Thyroid gland (tissue), 4 donors: Measurements from ENCODE around the gene TEX28. TPM values are rescaled to one million over a fixed set of nuclear protein-coding genes. Genes with fewer than 3 reads are reported as not detected.
"Not testable (repeated sequence)": the region's sequence is repeated elsewhere in the genome, so short reads cannot be mapped to it uniquely, and the experiment has no call there.

Source experiments
- DNase-seq, 2 donors: peaks; one replicate each; pipeline ENCODE4 v3.0.0-alpha.2; 2019
- H3K27ac ChIP-seq, 3 donors: fragments of 200-600 bp; sonication (generic); 1 replicate in 2 of 3; 2 replicates in 1 of 3; pipeline ENCODE4 v1.5.1; 2016 to 2019; ENCODE audit warnings: mild to moderate bottlenecking in 1 of 3, moderate library complexity in 1 of 3
- H3K27me3 ChIP-seq: fragments of 200-600 bp; sonication (generic); one replicate; pipeline ENCODE4 v1.5.1; 2019
- H3K36me3 ChIP-seq, 2 donors: fragments of 200-600 bp; sonication (generic); one replicate each; pipeline ENCODE4 v1.5.1; 2016 to 2019
- H3K4me1 ChIP-seq, 2 donors: fragments of 200-600 bp; sonication (generic); one replicate each; pipeline ENCODE4 v1.5.1; 2017 to 2019
- H3K4me3 ChIP-seq, 3 donors: fragments of 200-600 bp; sonication (generic); replicated peaks in 1 of 3; 1 replicate in 2 of 3; 2 replicates in 1 of 3; pipeline ENCODE4 v1.5.1; 2016; ENCODE audit warnings: mild to moderate bottlenecking in 1 of 3
- H3K9me3 ChIP-seq: fragments of 200-600 bp; sonication (generic); one replicate; pipeline ENCODE4 v1.5.1; 2017
- CTCF ChIP-seq, 6 experiments: fragments of 200-600 bp in 3 of 6; fragments of 450-650 bp in 3 of 6; sonication (generic) in 3 of 6; IDR thresholded peaks; one replicate each; pipeline ENCODE4 v1.5.1; 2016 to 2019; ENCODE audit warnings: antibody characterized with exemption in 6 of 6, mild to moderate bottlenecking in 2 of 6, inconsistent platforms in 1 of 6, moderate library complexity in 1 of 6
- POLR2A ChIP-seq, 2 donors: fragments of 450-650 bp; IDR thresholded peaks; one replicate each; pipeline ENCODE4 v1.6.1; 2017; ENCODE audit warnings: antibody characterized with exemption in 2 of 2, mild to moderate bottlenecking in 2 of 2, moderate library complexity in 1 of 2
- WGBS, 2 donors: methylation state at CpG; one replicate each; pipeline ENCODE4 v1.1.5; 2017; 5-methylcytosine and 5-hydroxymethylcytosine counted together
- intact Hi-C: fragments of 100-400 bp; cut with DNase I; formaldehyde crosslinking; loops from one replicate; pipeline ENCODE4 v1.15.1; 2023
- total RNA-seq, 4 donors: library from RNA; depleted of rRNA; stranded (reverse); fragments of >200 nt; gene quantifications; one replicate each; pipeline ENCODE4 v1.2.3, GENCODE V29; 2016

The TEX28 gene
- total RNA-seq = not detected

- no peaks in the 10 kb centered on the region for H3K9me3 ChIP-seq
- no peaks in the 10 kb centered on the region for H3K36me3 ChIP-seq
- WGBS, 2 donors = 91 to 94% methylated on average over 24 to 26 of the region's 39 CpGs
- H3K4me1 ChIP-seq = no peaks in the 10 kb centered on the region
- intact Hi-C loops = no loop called here
- H3K27me3 ChIP-seq = no peaks in the 10 kb centered on the region
- H3K27ac ChIP-seq = no peak within 1 kb of the TSS
- TF ChIP-seq CTCF (IDR thresholded peaks at IDR 0.05) (no peak), POLR2A (IDR thresholded peaks at IDR 0.05) (no peak)
- H3K4me3 ChIP-seq = no peak within 1 kb of the TSS
- DNase-seq = no peak
These were observed at the start of gene TEX28 for GRCh38 chrX:154294791-154295574. Gene TEX28 (minus strand): TSS chrX:154295124. CDS start chrX:154292117, 3,007 bp downstream.

- no CpG with 5 or more reads among the region's 20 CpGs for WGBS, 2 donors
- DNase-seq, H3K4me3 ChIP-seq, H3K27me3 ChIP-seq, intact Hi-C loops, H3K36me3 ChIP-seq, H3K9me3 ChIP-seq, H3K27ac ChIP-seq, H3K4me1 ChIP-seq: not testable (repeated sequence)
These were observed 48.7 kb upstream of the TEX28 start for GRCh38 chrX:154343620-154344019.

- H3K9me3 ChIP-seq, H3K36me3 ChIP-seq, H3K4me3 ChIP-seq, H3K27me3 ChIP-seq, DNase-seq, H3K4me1 ChIP-seq, H3K27ac ChIP-seq, intact Hi-C loops: not testable (repeated sequence)
- no CpG with 5 or more reads among the region's 16 CpGs for WGBS, 2 donors
These were observed 48.1 kb upstream of the TEX28 start for GRCh38 chrX:154343063-154343462.

- DNase-seq, H3K4me1 ChIP-seq, H3K36me3 ChIP-seq, H3K9me3 ChIP-seq, intact Hi-C loops, H3K4me3 ChIP-seq, H3K27me3 ChIP-seq, H3K27ac ChIP-seq: not testable (repeated sequence)
- WGBS, 2 donors = no CpG with 5 or more reads among the region's 115 CpGs
These were observed 46.7 kb upstream of the TEX28 start for GRCh38 chrX:154341399-154342298.

GRCh38 chrX:154334496-154334895, 39.6 kb upstream of the TEX28 start:
- 66 to 77% methylated on average over 8 to 9 of the region's 10 CpGs for WGBS, 2 donors
- Histone ChIP-seq H3K4me1 (no peaks in the 10 kb centered on the region), H3K4me3 (no peak overlapping the region), H3K27me3 (no peaks in the 10 kb centered on the region), H3K27ac (no peak overlapping the region), H3K9me3 (no peaks in the 10 kb centered on the region), H3K36me3 (no peaks in the 10 kb centered on the region)
- TF ChIP-seq POLR2A (IDR thresholded peaks at IDR 0.05) (no peak), CTCF (IDR thresholded peaks at IDR 0.05) (no peak)
- no peak for DNase-seq
- intact Hi-C loops = loop anchor here (5.0 kb wide), 1 partner anchor 48 kb away; no protein-coding TSS in a partner anchor

GRCh38 chrX:154333837-154334271, 38.9 kb upstream of the TEX28 start:
- no peak overlapping the region for H3K27ac ChIP-seq
- H3K27me3 ChIP-seq = no peaks in the 10 kb centered on the region
- no peaks in the 10 kb centered on the region for H3K4me1 ChIP-seq
- WGBS, 2 donors = 76 to 87% methylated on average over 6 of the region's 6 CpGs
- no peak overlapping the region for H3K4me3 ChIP-seq
- H3K36me3 ChIP-seq = no peaks in the 10 kb centered on the region
- DNase-seq = no peak
- TF ChIP-seq CTCF (IDR thresholded peaks at IDR 0.05) (no peak), POLR2A (IDR thresholded peaks at IDR 0.05) (no peak)
- intact Hi-C loops = loop anchor here (5.0 kb wide), 1 partner anchor 48 kb away; no protein-coding TSS in a partner anchor
- H3K9me3 ChIP-seq = no peaks in the 10 kb centered on the region
